Fibroblast of skin of scalp (primary cell): ENCODE measurements around the gene TAC4.

Experiments used
- DNase-seq: peaks from one replicate; pipeline ENCODE4 v3.0.0-alpha.2; 2013

Gene TAC4

GRCh38 chr17:49842371-49842770 lies 5.5 kb downstream of the TAC4 start:
- DNase-seq: no peak

DNA sequence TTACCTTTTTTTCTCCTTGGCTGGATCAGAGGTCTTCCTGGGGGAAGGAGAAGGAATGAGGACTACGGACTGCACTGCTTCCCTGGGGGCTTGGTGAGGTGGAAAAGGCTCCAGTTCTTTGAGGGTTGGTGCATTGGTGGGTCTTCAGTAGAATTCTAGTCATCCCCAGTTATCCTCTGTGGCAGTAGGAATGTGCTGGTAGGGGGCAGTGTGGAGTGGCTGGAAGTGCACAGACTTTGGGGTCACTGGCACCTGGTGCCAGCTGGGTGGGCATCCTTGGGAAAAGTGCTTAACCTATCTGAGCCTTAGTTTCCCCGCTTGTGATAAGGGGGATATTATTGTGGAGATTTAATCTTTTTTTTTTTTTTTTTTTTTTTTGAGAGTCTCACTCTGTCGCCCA lies 6.3 kb downstream of the TAC4 start:
- no peak for DNase-seq

GRCh38 chr17:49839455-49839854 lies 8.4 kb downstream of the TAC4 start:
- no peak for DNase-seq

DNA sequence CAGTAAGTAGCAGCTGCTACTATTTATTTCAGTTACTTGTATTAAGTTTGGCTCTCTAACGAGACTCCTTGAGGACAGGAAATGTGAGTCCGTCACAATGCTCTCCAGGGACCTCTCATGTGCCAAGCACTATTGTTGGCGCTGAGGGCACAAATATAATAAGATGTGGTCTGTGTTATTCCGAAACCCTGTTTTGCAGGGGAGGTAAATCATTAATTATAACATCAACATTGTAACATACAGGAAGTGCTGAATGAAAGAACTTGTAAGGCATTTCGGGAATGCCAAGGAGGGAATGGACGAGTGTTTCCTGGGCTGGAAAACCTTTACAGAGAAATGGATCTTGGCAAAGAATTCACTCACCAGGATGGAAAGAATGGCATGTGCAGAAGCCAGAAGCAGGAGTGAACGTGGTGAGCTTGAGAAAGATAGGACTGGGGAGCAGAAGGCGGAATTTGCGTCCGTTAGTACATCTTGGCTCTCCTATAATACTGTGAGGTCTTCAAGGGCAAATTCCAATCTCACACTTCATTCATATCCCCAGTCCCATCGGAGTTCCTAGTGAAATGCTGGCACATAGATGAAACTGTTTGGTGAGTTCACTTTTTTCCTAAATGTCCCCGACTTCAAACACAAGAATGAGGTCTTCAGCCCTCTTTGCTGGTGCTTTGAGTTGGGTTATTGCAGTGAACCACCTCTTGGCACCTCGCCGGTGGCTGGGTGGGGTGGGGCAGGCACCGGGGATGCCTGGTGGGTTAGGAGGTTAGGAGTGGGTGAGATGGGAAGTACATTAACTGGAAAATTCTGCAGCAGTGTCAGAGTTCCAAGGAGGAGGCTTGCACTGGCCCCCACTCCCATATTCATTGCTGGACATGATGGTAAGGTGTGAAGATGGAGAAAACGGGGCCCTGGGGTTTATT lies 11.5 kb downstream of the TAC4 start:
- peak; percentile 62 for DNase-seq

DNA sequence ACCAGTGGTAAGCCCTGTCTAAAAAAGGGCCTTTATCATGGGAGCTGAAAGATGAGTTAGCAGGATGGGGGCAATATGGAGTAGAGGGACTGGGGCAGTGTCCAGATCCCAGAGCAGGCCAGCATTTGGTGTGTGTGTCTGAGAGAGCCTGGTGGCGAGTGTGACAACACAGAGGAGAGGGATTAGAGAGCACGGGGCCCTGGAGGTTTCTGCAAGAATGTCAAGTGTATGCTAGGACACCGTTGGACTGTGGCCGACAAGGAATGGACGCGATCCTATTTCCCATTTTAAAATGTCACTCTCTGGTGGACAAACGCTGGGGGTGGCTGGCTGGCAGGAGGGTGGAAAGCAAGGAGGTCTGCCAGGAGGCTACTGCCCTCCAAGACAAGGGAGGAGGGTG lies 12.4 kb downstream of the TAC4 start:
- DNase-seq: no peak

- no peak for DNase-seq
Measured at GRCh38 chr17:49834118-49834743, 13.6 kb downstream of the TAC4 start.

DNA sequence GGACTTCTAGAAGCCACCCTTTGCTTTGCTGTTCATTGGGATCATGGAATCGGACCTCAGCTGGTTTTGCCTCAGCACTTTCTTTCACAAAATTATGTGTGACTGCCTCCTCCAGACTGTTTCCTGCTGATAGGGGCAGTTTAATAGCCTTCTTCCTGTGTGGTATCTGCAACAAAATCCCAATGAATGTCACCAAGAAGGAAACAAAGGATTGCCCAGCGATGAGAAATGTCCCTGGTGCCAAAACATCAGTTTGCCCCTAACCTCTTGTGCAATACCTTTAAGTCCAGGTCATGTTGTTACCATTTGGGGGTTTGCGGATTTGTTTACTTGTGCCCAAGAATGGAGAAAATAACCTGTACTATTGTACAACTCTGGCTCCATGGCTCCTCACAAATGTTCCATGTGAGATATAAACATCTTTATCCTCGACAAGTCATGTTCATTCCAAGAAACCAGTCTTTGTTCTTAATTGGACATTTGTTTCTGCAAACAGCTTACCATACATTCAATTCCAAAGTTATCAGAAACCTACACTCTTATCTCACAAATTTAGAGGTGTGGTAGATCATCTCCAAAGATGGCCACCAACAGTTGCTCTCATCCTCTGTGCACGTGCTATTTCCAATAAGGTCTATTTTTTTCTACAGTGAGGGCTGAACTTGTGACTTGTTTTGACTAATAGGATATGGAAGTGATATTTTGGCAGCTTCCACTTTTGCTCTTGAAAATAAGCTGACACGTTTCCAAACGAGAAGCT lies 14.8 kb downstream of the TAC4 start:
- DNase-seq: no peak

DNA sequence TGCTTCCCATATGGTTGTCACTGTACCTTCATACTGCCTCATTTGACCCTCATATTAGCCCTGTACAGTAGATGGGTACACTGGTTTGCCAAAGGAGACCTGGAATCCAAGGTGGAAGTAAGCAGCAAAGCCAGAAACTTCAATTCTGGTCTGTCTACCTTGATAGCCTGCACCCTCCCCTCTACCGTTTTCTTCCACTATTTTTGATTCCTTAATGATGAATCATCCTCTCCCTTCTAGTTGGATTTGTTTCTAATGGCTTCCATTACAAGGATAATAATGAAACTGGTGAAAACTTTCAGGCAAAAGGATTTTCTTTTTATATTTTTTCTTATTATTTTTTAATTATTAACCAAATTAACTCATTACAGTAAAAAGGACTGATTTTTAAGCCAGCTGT lies 17.3 kb downstream of the TAC4 start:
- peak; percentile 24 for DNase-seq

DNA sequence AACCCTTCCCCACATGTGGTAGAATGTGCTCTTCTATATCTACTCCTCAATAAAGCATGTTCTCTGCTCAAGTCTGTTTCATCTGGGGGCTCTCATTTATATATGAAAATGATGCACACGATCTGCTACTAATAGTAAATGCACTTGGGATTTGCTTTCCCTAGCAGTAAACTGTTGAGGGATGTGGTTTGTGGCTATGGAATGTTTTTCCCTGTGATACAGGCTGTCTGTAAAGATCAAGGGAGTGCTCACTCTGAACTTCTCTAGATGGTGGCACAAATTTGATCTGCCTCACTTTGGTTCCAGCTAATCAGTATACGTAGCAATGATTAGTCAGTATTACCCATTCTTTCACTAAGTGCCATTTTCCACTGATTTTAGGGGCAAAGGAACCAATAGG lies 18.8 kb downstream of the TAC4 start:
- peak; percentile 20 for DNase-seq

DNA sequence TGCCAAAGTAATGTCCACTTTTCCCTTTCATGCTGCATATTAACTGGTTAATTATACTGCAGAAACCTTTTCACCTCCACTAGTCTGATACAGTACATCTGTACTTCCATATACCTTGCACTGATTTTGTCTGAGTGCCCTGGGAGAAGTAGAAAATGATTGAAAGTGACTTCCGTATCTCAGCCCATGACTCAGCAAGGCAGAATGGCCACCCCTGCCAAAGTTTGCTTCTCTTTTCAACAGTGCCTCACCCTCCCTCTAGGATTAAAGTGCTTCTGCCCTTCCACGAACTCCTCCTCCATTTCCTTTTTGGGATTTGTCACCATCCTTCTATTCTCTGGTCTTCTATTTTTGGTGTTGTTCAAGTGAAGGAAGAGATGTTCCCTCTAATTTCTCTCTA lies 19.5 kb downstream of the TAC4 start:
- peak; percentile 48 for DNase-seq

GRCh38 chr17:49825645-49826044 lies 22.2 kb downstream of the TAC4 start:
- DNase-seq: no peak

DNA sequence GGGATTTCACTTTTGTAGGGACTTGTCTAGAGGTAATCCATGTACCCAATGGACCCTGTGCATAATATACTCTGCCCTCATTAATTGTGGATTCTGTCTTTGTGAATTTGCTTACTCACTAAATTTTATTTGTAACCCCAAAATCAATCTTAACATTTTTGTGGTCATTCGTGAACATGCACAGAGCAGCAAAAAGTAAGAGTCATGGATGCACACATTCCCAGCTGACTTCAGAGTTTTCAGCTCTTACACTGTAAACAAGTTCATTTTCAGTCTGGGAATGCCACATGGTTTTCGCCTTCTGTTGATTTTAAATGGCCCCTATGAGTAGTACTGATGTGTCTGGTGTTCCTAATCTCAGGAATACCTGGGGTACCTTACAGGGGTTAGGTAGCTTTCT lies 24.3 kb downstream of the TAC4 start:
- peak; percentile 44 for DNase-seq

DNA sequence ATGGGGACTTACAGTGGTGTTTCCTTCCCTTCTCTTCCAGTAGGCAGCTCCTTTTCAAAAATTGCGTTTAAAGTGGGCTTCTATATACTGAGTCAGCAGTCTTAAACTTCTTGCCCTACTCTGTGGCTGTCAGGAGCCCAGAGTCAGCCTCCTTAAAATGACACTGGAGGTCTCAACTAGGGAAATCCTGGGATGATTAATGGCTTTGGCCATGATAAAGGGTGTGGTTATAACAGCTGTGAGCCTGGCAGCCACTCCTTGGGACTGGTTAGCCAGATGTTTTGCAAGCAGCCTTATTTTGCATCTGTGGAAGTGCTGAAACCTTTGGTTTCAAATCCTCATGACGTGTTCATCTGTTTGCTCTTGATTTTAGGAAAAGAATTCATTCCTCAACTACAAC lies 25.0 kb downstream of the TAC4 start:
- peak; percentile 15 for DNase-seq

GRCh38 chr17:49821916-49822315 lies 26.0 kb downstream of the TAC4 start:
- DNase-seq: no peak

DNA sequence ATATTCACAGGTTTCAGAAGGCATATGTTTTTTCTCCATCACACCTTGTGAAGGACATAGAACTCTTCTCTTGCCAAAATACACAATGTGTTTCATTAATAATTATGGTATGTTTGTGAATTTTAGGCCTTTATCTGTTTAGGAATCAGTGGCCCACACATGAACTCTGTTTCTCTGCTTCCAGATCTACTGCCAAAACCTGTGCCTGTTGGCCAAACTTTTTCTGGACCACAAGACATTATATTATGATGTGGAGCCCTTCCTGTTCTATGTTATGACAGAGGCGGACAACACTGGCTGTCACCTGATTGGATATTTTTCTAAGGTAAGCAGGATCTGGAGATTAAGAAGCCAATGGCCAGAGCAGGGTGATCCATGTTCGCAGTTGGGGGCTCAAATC lies 26.4 kb downstream of the TAC4 start:
- DNase-seq: no peak

GRCh38 chr17:49820773-49821172 lies 27.1 kb downstream of the TAC4 start:
- DNase-seq: no peak

DNA sequence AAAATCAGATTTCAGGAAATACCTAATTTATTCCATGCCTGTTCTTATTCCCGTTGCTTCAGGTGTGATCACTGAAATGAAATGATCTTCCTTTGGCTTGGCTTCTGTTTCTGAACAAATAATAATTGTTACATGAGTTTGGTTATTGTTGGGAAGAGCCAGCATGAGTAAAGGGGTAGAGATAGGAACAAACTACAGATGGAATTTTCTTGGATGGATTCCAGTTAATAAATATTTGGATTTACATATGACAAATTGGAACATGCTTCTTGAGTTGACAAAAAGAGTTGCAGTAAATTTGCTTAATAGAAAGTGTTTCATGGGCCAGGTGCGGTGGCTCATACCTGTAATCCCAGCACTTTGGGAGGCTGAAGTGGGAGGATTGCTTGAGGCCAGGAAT lies 28.2 kb downstream of the TAC4 start:
- no peak for DNase-seq

- no peak for DNase-seq
Measured at GRCh38 chr17:49819138-49819537, 28.7 kb downstream of the TAC4 start.

DNA sequence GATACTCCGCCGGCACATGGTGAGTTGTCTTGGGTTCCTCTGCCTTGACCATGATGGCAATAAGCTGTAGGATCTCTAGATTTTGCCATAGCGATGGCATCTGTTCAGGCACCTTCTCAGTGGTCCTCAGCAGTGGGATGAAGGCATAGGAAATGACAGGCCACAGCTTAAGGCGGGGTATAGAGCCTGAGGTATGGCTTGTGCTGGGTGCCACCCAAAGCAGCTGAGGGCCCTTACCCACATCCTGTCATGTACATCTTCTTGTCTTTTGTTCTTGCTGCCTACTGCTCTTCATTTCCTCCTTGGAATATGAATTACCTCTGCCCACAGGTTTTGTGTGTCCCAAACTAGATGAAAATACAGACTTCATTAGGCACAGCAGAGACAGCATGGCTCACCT lies 29.9 kb downstream of the TAC4 start:
- DNase-seq: no peak

DNA sequence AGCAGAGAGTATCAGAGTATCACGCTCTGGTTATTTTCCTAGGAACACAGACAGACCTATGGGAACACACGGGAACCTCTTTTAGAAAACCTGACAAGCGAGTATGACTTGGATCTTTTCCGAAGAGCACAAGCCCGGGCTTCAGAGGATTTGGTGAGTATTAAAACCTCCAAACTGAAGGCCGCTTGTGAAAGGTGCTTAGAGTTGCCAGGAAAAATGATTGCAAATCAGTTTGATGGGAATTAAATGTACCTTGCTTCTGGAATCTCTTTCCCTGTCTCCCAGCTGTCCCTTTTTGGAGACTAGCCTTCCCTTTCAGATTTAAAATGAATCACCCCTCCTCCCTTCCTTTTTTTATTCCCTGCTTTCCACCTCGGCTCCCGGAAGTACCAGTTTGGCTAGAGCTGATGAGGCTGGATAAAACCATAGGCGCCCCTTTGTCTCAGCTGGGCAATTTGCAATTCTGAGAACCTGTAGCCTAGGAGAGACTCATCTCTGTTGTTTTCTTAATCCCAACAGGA lies 32.0 kb downstream of the TAC4 start:
- no peak for DNase-seq

DNA sequence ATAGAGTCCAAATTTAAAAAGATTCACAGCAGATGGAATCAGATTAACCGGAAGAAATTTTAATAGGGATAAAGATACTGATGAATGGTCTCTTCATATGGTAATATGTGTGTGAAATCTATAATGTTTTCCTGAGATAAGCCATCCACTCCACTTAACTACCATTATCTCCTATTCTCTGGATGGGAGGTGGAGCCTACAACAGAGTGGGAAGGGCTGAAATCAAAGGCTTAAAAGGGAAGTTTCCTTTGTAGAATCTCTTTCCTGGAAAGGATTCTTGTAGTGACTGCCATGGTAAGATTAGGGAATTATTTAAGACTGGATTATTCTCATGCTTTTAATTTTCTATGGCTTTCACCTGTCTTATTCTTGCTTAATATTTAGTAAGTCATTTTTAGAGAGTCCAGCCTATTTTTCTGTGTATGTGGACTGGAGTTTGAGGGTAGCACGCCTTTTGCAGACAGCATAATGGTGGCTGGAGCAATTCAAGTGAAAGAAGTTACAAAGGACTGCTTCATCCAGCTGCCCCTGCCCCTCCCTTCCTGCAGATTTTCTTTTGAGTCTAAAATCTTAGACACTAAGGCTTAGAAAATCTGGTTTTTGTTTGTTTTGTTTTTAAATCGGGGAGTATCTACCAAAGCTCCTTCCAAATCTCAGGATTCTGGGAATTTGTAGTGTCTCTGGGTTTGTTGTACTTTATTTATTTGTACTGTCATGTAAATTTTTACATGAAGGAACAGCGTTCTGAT lies 32.9 kb downstream of the TAC4 start:
- no peak for DNase-seq

DNA sequence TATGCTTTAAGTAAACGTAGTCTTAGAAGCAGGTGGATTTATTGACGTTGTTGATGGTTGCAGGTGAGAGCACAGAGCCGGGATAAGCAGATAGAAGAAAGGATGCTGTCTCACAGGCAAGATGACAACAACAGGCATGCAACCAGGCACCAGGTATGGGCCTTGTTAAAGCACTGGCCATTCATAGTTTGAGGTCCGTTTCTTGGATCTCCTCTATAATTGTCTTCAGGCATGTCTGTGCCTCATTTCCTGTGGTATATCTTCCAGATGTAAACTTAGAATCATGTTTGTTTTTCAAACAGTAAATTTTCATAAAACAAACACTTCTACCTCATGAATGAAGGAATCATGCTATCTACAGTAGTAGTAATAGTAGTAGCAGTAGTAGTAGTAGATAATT lies 38.8 kb downstream of the TAC4 start:
- DNase-seq: no peak

DNA sequence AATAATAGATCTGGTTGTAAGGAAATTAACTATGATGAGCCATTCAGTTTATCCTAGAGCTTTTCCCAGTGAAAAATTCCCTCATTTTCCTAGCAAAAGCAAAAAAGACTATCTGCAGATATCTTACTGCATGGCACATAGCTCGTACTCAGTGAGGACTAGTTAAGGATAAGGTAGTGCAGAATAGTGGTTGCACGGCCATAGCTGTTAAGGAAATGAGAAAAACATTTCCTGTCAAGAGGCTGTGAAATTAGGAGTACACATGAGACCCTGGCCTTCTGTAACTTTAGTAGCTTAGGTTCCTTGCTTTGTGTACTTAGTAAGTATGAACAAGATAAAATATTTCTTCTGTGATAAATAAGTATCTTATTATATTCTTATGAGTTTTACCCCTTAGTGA lies 49.1 kb downstream of the TAC4 start:
- DNase-seq: no peak
